22Rv1 (cell line): ENCODE results near the gene MTRF1.

Source experiments
- H3K27ac ChIP-seq: fragments of 450-650 bp; 2 replicates; pipeline ENCODE4 v1.5.1; 2017
- CTCF ChIP-seq: fragments of 450-650 bp; IDR thresholded peaks from 2 replicates; pipeline ENCODE4 v1.5.1; 2017; ENCODE audit warnings: mild to moderate bottlenecking
- ZFX ChIP-seq: fragments of 450-650 bp; IDR thresholded peaks from 2 replicates; pipeline ENCODE4 v1.6.1; 2017; ENCODE audit warnings: antibody characterized with exemption, borderline replicate concordance

MTRF1 gene

DNA sequence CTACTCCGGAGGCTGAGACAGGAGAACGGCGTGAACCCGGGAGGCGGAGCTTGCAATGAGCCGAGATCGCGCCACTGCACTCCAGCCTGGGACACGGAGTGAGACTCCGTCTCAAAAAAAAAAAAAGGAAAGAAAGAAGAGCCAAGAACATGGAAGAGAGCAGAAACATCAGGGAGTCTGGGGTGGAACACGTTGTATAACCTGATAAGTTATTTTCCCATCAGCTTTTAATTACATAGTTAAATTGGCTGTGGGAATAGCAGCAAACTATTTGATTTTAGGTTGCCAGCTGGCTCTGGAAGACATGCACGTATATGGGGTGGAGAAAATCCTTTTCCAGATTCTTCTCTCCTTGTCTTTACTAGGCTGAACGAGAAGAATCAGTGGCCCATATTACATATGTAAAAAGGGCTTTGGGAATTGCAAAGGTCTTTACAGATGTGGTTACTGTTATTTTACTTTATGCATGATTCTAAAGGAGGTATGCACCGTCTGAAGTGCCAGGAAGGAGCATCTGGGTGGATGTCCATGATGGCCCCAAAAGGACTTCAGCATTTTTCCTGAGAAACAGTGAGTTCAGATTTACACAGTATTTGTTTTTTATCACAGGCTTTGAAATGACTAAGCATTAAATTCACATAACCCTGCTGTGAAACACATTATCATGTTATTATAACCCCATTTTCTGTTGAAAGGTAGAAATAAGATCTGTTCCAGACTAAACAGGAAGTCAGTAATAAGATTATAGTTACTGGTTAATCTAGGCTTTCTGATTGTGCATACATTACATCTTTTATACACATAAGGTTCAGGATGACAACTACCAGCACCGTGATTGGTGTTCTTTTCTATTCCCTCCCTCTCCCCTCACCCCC lies 43.1 kb upstream of the MTRF1 start:
- no peak overlapping the region for H3K27ac ChIP-seq
- TF ChIP-seq ZFX (no peak), CTCF (no peak)

DNA sequence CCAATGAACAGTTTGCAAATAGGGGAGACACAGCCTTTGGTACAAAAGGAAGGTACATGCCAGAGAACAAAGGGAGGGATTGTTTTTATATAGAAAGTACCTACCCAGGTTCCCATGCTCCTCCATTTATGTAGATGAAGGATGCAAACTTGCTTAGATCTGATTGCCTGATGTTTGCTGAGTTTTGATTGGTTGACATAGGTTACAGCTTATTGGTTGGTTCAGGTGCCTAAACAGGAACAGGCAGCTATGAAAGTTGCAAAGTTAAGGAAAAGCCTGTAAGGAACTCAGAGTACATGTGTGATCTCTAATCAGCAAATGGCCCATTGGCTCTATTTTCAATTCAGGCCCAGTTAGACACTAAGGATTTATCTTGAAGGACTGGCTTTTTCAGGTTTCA lies 41.2 kb upstream of the MTRF1 start:
- TF ChIP-seq ZFX (no peak), CTCF (no peak)
- no peak overlapping the region for H3K27ac ChIP-seq

GRCh38 chr13:41302743-41303142 lies 39.4 kb upstream of the MTRF1 start:
- H3K27ac ChIP-seq, result no peak overlapping the region
- no peak for TF ChIP-seq CTCF
- TF ChIP-seq ZFX, result no peak

- TF ChIP-seq CTCF, result no peak
- no peak for TF ChIP-seq ZFX
- H3K27ac ChIP-seq, result no peak overlapping the region
These were observed 36.1 kb upstream of the MTRF1 start for GRCh38 chr13:41299316-41300094.

- H3K27ac ChIP-seq, result no peak overlapping the region
- no peak for TF ChIP-seq CTCF
- TF ChIP-seq ZFX, result no peak
These were observed 33.7 kb upstream of the MTRF1 start for GRCh38 chr13:41296879-41297646.

DNA sequence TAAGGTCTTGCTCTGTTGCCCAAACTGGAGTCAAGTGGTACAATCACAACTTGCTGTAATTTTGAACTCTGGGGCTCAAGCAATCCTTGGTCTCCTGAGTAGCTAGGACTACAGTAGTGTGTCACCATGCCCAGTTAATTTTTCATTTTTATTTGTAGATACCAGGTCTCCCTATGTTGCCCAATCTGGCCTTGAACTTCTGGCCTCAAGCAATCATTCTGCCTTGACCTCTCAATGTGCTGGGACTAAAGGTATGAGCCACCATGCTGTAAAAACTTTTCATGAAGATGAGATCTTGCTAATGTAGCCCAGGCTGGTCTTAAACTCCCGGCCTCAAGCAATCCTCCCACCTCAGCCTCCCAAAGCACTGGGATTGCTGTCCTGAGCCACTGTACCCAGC lies 32.6 kb upstream of the MTRF1 start:
- H3K27ac ChIP-seq, result no peak overlapping the region
- TF ChIP-seq CTCF (no peak), ZFX (no peak)
